Esophagus muscularis mucosa (tissue), 4 donors: Measurements from ENCODE around the gene NDRG2. TPM values are rescaled to one million over a fixed set of nuclear protein-coding genes. Genes with fewer than 3 reads are reported as not detected.
A peak's percentile ranks its signal among the peaks of the same experiment; 100 is the strongest.

ENCODE experiments used
- DNase-seq: peaks from one replicate; pipeline ENCODE4 v3.0.0-alpha.2; 2017; ENCODE audit errors: extremely low spot score
- H3K27ac ChIP-seq, 4 donors: fragments of 200-600 bp; sonication (generic); replicated peaks in 1 of 4; 1 replicate in 3 of 4; 2 replicates in 1 of 4; pipeline ENCODE4 v1.5.1; 2016 to 2019; ENCODE audit warnings: mild to moderate bottlenecking in 1 of 4
- H3K27me3 ChIP-seq, 4 donors: fragments of 200-600 bp; sonication (generic); one replicate each; pipeline versions ENCODE4 v1.5.1 to v1.6.0; 2016 to 2019
- H3K36me3 ChIP-seq, 4 donors: fragments of 200-600 bp; sonication (generic); one replicate each; pipeline ENCODE4 v1.5.1; 2016 to 2019
- H3K4me1 ChIP-seq, 4 donors: fragments of 200-600 bp; sonication (generic); one replicate each; pipeline ENCODE4 v1.5.1; 2016 to 2019
- H3K4me3 ChIP-seq, 4 donors: fragments of 200-600 bp; sonication (generic); 1 replicate in 2 of 4; 2 replicates in 2 of 4; pipeline ENCODE4 v1.5.1; 2016 to 2019; ENCODE audit warnings: mild to moderate bottlenecking in 4 of 4, moderate library complexity in 1 of 4
- H3K9me3 ChIP-seq, 4 donors: fragments of 200-600 bp; sonication (generic); 1 replicate in 3 of 4; 2 replicates in 1 of 4; pipeline ENCODE4 v1.5.1; 2016 to 2019
- CTCF ChIP-seq, 3 experiments: fragments of 200-600 bp in 2 of 3; fragments of 450-650 bp in 1 of 3; sonication (generic) in 2 of 3; IDR thresholded peaks; one replicate each; pipeline ENCODE4 v1.5.1; 2017 to 2019; ENCODE audit warnings: antibody characterized with exemption in 3 of 3, mild to moderate bottlenecking in 2 of 3, moderate library complexity in 1 of 3
- EP300 ChIP-seq: sonication (generic); formaldehyde crosslinking; IDR thresholded peaks from one replicate; pipeline ENCODE4 v1.6.1; 2017; ENCODE audit warnings: antibody characterized with exemption
- POLR2A ChIP-seq: fragments of 450-650 bp; IDR thresholded peaks from one replicate; pipeline ENCODE4 v1.6.1; 2017; ENCODE audit warnings: antibody characterized with exemption, moderate library complexity, mild to moderate bottlenecking, low read depth
- POLR2AphosphoS5 ChIP-seq, 2 donors: sonication (generic); formaldehyde crosslinking; IDR thresholded peaks; one replicate each; pipeline ENCODE4 v1.6.1; 2017; ENCODE audit warnings: antibody characterized with exemption in 2 of 2
- WGBS: methylation state at CpG from one replicate; pipeline ENCODE4 v1.1.5; 2018; 5-methylcytosine and 5-hydroxymethylcytosine counted together
- intact Hi-C: fragments of 100-400 bp; cut with DNase I; formaldehyde crosslinking; loops from one replicate; pipeline ENCODE4 v1.15.1; 2023
- total RNA-seq, 4 donors: library from RNA; depleted of rRNA; stranded (reverse); fragments of >200 nt; gene quantifications; one replicate each; pipeline versions ENCODE4 v1.1.0 to v1.2.1, GENCODE V29; 2016

NDRG2 gene
- total RNA-seq, 4 donors from 2014 or later: 175 to 222 (median 201) TPM

GRCh38 chr14:21040370-21040925, 15.6 kb upstream of the NDRG2 start:
- Histone ChIP-seq H3K4me3 (no peak overlapping the region), H3K9me3 (no peaks in the 10 kb centered on the region), H3K4me1 (peaks cover 44 to 48% (median 45%) of the 10 kb centered on the region in 4 donors), H3K27ac (peak overlapping the region in 1 of 4 donors; percentile 74), H3K36me3 (no peaks in the 10 kb centered on the region), H3K27me3 (no peaks in the 10 kb centered on the region)
- no peak for TF ChIP-seq POLR2A
- no peak for TF ChIP-seq EP300
- no peak for TF ChIP-seq POLR2AphosphoS5 (IDR thresholded peaks at IDR 0.05)
- TF ChIP-seq CTCF (IDR thresholded peaks at IDR 0.05): no peak
- no peak for DNase-seq
- intact Hi-C loops: loop anchor here (1.0 to 10.0 kb wide), 2 partner anchors 26 to 186 kb away; no protein-coding TSS in a partner anchor
- 79% methylated on average over 8 of the region's 8 CpGs for WGBS

GRCh38 chr14:21039585-21040369, 14.9 kb upstream of the NDRG2 start:
- Histone ChIP-seq H3K9me3 (no peaks in the 10 kb centered on the region), H3K27ac (peak overlapping the region; percentile 74 to 81 (median 77)), H3K4me3 (peak overlapping the region in 2 of 4 donors; percentile 4 to 24), H3K36me3 (no peaks in the 10 kb centered on the region), H3K27me3 (no peaks in the 10 kb centered on the region), H3K4me1 (peaks cover 44 to 48% (median 44%) of the 10 kb centered on the region in 4 donors)
- intact Hi-C loops: loop anchor here (1.0 to 10.0 kb wide), 2 partner anchors 25 to 185 kb away; no protein-coding TSS in a partner anchor
- 47% methylated on average over 8 of the region's 8 CpGs for WGBS
- no peak for DNase-seq
- TF ChIP-seq EP300: no peak
- peak in 1 of 2 donors; percentile 35 for TF ChIP-seq POLR2AphosphoS5 (IDR thresholded peaks at IDR 0.05)
- peak; percentile 77 to 82 (median 81) for TF ChIP-seq CTCF (IDR thresholded peaks at IDR 0.05)
- TF ChIP-seq POLR2A: no peak

- no peaks in the 10 kb centered on the region for H3K27me3 ChIP-seq
- H3K36me3 ChIP-seq: no peaks in the 10 kb centered on the region
- intact Hi-C loops: no loop called here
- peak overlapping the region; percentile 74 to 81 (median 77) for H3K27ac ChIP-seq
- H3K9me3 ChIP-seq: no peaks in the 10 kb centered on the region
- H3K4me3 ChIP-seq: peak overlapping the region in 3 of 4 donors; percentile 4 to 24 (median 4)
- WGBS: 16% methylated on average over 10 of the region's 10 CpGs
- TF ChIP-seq CTCF (IDR thresholded peaks at IDR 0.05) (no peak), POLR2AphosphoS5 (IDR thresholded peaks at IDR 0.05) (peak; percentile 74 to 85)
- peak; percentile 94 for DNase-seq
- peaks cover 33 to 39% (median 38%) of the 10 kb centered on the region in 4 donors for H3K4me1 ChIP-seq
Measured at GRCh38 chr14:21038441-21039422, 13.9 kb upstream of the NDRG2 start.

- DNase-seq: no peak
- WGBS: 93% methylated on average over 3 of the region's 3 CpGs
- Histone ChIP-seq H3K27me3 (no peaks in the 10 kb centered on the region), H3K4me1 (peaks cover 22 to 28% (median 27%) of the 10 kb centered on the region in 4 donors), H3K9me3 (no peaks in the 10 kb centered on the region), H3K4me3 (no peak overlapping the region), H3K36me3 (no peaks in the 10 kb centered on the region), H3K27ac (no peak overlapping the region)
- intact Hi-C loops: no loop called here
- TF ChIP-seq POLR2AphosphoS5 (IDR thresholded peaks at IDR 0.05): no peak
- TF ChIP-seq CTCF (IDR thresholded peaks at IDR 0.05): no peak
- no peak for TF ChIP-seq EP300
- no peak for TF ChIP-seq POLR2A
Measured at GRCh38 chr14:21037156-21037555, 12.3 kb upstream of the NDRG2 start.
